ENCODE measurements around the gene GPR31.
"Not testable (repeated sequence)": the region's sequence is repeated elsewhere in the genome, so short reads cannot be mapped to it uniquely, and the experiment has no call there.

GPR31 gene

GRCh38 chr6:167157863-167158262 is at the start of gene GPR31:
TSS of gene GPR31 (minus strand) at chr6:167157980. CDS start at chr6:167157831, 149 bp downstream.
- H3K9me3 Mint-ChIP-seq: no peaks in the 10 kb centered on the region
- DNase-seq (ENCODE audit: low spot score in 2 of 2): no peak
- H3K27ac Mint-ChIP-seq: no peak within 1 kb of the TSS
- H3K27me3 Mint-ChIP-seq: no peaks in the 10 kb centered on the region
- peaks cover 19% of the 10 kb centered on the region for H3K4me1 Mint-ChIP-seq
- peak; percentile 27 for ATAC-seq (ENCODE audit: low read depth)
- no peaks in the 10 kb centered on the region for H3K36me3 Mint-ChIP-seq
- H3K4me3 Mint-ChIP-seq: no peak within 1 kb of the TSS

- Mint-ChIP-seq H3K4me1 (peaks cover 3% of the 10 kb centered on the region), H3K4me3 (no peak overlapping the region), H3K27me3 (peaks cover 18% of the 10 kb centered on the region), H3K36me3 (no peaks in the 10 kb centered on the region), H3K27ac (no peak overlapping the region), H3K9me3 (no peaks in the 10 kb centered on the region)
- no peak for ATAC-seq (ENCODE audit: low read depth)
- DNase-seq (ENCODE audit: low spot score in 2 of 2): no peak
Measured at GRCh38 chr6:167207527-167207926, 49.7 kb upstream of the GPR31 start.

- H3K9me3 Mint-ChIP-seq; H3K4me1 Mint-ChIP-seq; DNase-seq (ENCODE audit: low spot score in 2 of 2); H3K36me3 Mint-ChIP-seq; ATAC-seq (ENCODE audit: low read depth); H3K27ac Mint-ChIP-seq; H3K4me3 Mint-ChIP-seq: not testable (repeated sequence)
- peaks cover 25% of the 10 kb centered on the region for H3K27me3 Mint-ChIP-seq
Measured at GRCh38 chr6:167205316-167205715, 47.5 kb upstream of the GPR31 start.

GRCh38 chr6:167204059-167204348 is 46.2 kb upstream of the GPR31 start:
- H3K9me3 Mint-ChIP-seq; H3K4me1 Mint-ChIP-seq; H3K27ac Mint-ChIP-seq; H3K4me3 Mint-ChIP-seq; H3K36me3 Mint-ChIP-seq; ATAC-seq (ENCODE audit: low read depth); DNase-seq (ENCODE audit: low spot score in 2 of 2): not testable (repeated sequence)
- H3K27me3 Mint-ChIP-seq: peaks cover 21% of the 10 kb centered on the region

GRCh38 chr6:167203261-167204058 is 45.7 kb upstream of the GPR31 start:
- H3K36me3 Mint-ChIP-seq; H3K4me3 Mint-ChIP-seq; H3K4me1 Mint-ChIP-seq; H3K9me3 Mint-ChIP-seq; DNase-seq (ENCODE audit: low spot score in 2 of 2); H3K27ac Mint-ChIP-seq; ATAC-seq (ENCODE audit: low read depth): not testable (repeated sequence)
- peaks cover 22% of the 10 kb centered on the region for H3K27me3 Mint-ChIP-seq

GRCh38 chr6:167202613-167203012 is 44.8 kb upstream of the GPR31 start:
- not testable (repeated sequence) for H3K9me3 Mint-ChIP-seq; H3K36me3 Mint-ChIP-seq; ATAC-seq (ENCODE audit: low read depth); H3K4me1 Mint-ChIP-seq; H3K4me3 Mint-ChIP-seq; DNase-seq (ENCODE audit: low spot score in 2 of 2); H3K27ac Mint-ChIP-seq
- peaks cover 26% of the 10 kb centered on the region for H3K27me3 Mint-ChIP-seq

GRCh38 chr6:167200806-167201205 is 43.0 kb upstream of the GPR31 start:
- Mint-ChIP-seq H3K9me3 (no peaks in the 10 kb centered on the region), H3K27me3 (peaks cover 16% of the 10 kb centered on the region), H3K36me3 (no peaks in the 10 kb centered on the region), H3K27ac (no peak overlapping the region), H3K4me1 (no peaks in the 10 kb centered on the region), H3K4me3 (no peak overlapping the region)
- no peak for DNase-seq (ENCODE audit: low spot score in 2 of 2)
- no peak for ATAC-seq (ENCODE audit: low read depth)

GRCh38 chr6:167195941-167196610 is 38.3 kb upstream of the GPR31 start:
- H3K27ac Mint-ChIP-seq; DNase-seq (ENCODE audit: low spot score in 2 of 2); H3K27me3 Mint-ChIP-seq; ATAC-seq (ENCODE audit: low read depth); H3K4me1 Mint-ChIP-seq; H3K4me3 Mint-ChIP-seq; H3K36me3 Mint-ChIP-seq; H3K9me3 Mint-ChIP-seq: not testable (repeated sequence)

GRCh38 chr6:167193515-167194125 is 35.8 kb upstream of the GPR31 start:
- H3K4me1 Mint-ChIP-seq; H3K9me3 Mint-ChIP-seq; H3K4me3 Mint-ChIP-seq; H3K27ac Mint-ChIP-seq; ATAC-seq (ENCODE audit: low read depth); H3K36me3 Mint-ChIP-seq; DNase-seq (ENCODE audit: low spot score in 2 of 2): not testable (repeated sequence)
- peaks cover 14% of the 10 kb centered on the region for H3K27me3 Mint-ChIP-seq

- H3K4me1 Mint-ChIP-seq; H3K36me3 Mint-ChIP-seq; H3K9me3 Mint-ChIP-seq; ATAC-seq (ENCODE audit: low read depth); H3K27me3 Mint-ChIP-seq; DNase-seq (ENCODE audit: low spot score in 2 of 2); H3K4me3 Mint-ChIP-seq; H3K27ac Mint-ChIP-seq: not testable (repeated sequence)
Measured at GRCh38 chr6:167191043-167191583, 33.3 kb upstream of the GPR31 start.

GRCh38 chr6:167187275-167187674 is 29.5 kb upstream of the GPR31 start:
- not testable (repeated sequence) for H3K27me3 Mint-ChIP-seq; H3K36me3 Mint-ChIP-seq; H3K4me1 Mint-ChIP-seq; DNase-seq (ENCODE audit: low spot score in 2 of 2); H3K27ac Mint-ChIP-seq; H3K4me3 Mint-ChIP-seq; H3K9me3 Mint-ChIP-seq; ATAC-seq (ENCODE audit: low read depth)

- H3K9me3 Mint-ChIP-seq; H3K4me3 Mint-ChIP-seq; H3K4me1 Mint-ChIP-seq; H3K36me3 Mint-ChIP-seq; H3K27me3 Mint-ChIP-seq; DNase-seq (ENCODE audit: low spot score in 2 of 2); H3K27ac Mint-ChIP-seq: not testable (repeated sequence)
- ATAC-seq (ENCODE audit: low read depth): peak; percentile 28
Measured at GRCh38 chr6:167185101-167185500, 27.3 kb upstream of the GPR31 start.

GRCh38 chr6:167182913-167183314 is 25.1 kb upstream of the GPR31 start:
- H3K36me3 Mint-ChIP-seq; DNase-seq (ENCODE audit: low spot score in 2 of 2); H3K27me3 Mint-ChIP-seq; H3K9me3 Mint-ChIP-seq; H3K4me1 Mint-ChIP-seq; H3K4me3 Mint-ChIP-seq; H3K27ac Mint-ChIP-seq: not testable (repeated sequence)
- ATAC-seq (ENCODE audit: low read depth): peak; percentile 92

- not testable (repeated sequence) for H3K4me1 Mint-ChIP-seq; H3K9me3 Mint-ChIP-seq; H3K4me3 Mint-ChIP-seq; H3K27ac Mint-ChIP-seq; DNase-seq (ENCODE audit: low spot score in 2 of 2); ATAC-seq (ENCODE audit: low read depth); H3K36me3 Mint-ChIP-seq; H3K27me3 Mint-ChIP-seq
Measured at GRCh38 chr6:167181351-167181750, 23.6 kb upstream of the GPR31 start.

Measured in memory B cell (primary cell).